Upper lobe of left lung (tissue), 4 donors: Measurements from ENCODE around the gene BOD1L2.

Source experiments
- CTCF ChIP-seq, 6 experiments: fragments of 450-650 bp in 4 of 6; fragments of 200-600 bp in 2 of 6; sonication (generic) in 2 of 6; IDR thresholded peaks; one replicate each; pipeline ENCODE4 v1.5.1; 2016 to 2019; ENCODE audit warnings: antibody characterized with exemption in 6 of 6
- EP300 ChIP-seq, 4 donors: sonication (generic); formaldehyde crosslinking; IDR thresholded peaks; one replicate each; pipeline ENCODE4 v1.5.1; 2017; ENCODE audit warnings: antibody characterized with exemption in 4 of 4, control low read depth in 2 of 4
- POLR2A ChIP-seq, 4 donors: fragments of 450-650 bp; IDR thresholded peaks; one replicate each; pipeline ENCODE4 v1.5.1; 2016 to 2017; ENCODE audit warnings: antibody characterized with exemption in 4 of 4, mild to moderate bottlenecking in 2 of 4
- POLR2AphosphoS5 ChIP-seq, 2 donors: sonication (generic); formaldehyde crosslinking; IDR thresholded peaks; one replicate each; pipeline ENCODE4 v1.5.1; 2017; ENCODE audit warnings: antibody characterized with exemption in 2 of 2

GRCh38 chr18:57148263-57148662, 1.4 kb downstream of the BOD1L2 start:
- TF ChIP-seq CTCF (IDR thresholded peaks at IDR 0.05) = no peak
- TF ChIP-seq POLR2AphosphoS5 (IDR thresholded peaks at IDR 0.05) = no peak
- no peak for TF ChIP-seq POLR2A (IDR thresholded peaks at IDR 0.05)
- no peak for TF ChIP-seq EP300 (IDR thresholded peaks at IDR 0.05)
